SU-DHL-6 (cell line): ENCODE measurements around the gene TES.

ENCODE experiments used
- EZH2phosphoT487 ChIP-seq: fragments of 200-600 bp; sonication (generic), shearing (Covaris generic); conservative IDR thresholded peaks from 2 replicates; pipeline ENCODE4 v1.6.1; 2018; ENCODE audit warnings: mild to moderate bottlenecking, antibody characterized with exemption, low read length, moderate library complexity, mixed read lengths
- TF ChIP-seq, protein P1 (sequence below): fragments of 200-600 bp; sonication (generic); IDR thresholded peaks from one replicate; pipeline ENCODE4 v1.5.1; 2017; ENCODE audit warnings: antibody characterized with exemption, mild to moderate bottlenecking, low read length, moderate library complexity; ENCODE audit not compliant: insufficient read depth, poor library complexity, severe bottlenecking

DNA sequence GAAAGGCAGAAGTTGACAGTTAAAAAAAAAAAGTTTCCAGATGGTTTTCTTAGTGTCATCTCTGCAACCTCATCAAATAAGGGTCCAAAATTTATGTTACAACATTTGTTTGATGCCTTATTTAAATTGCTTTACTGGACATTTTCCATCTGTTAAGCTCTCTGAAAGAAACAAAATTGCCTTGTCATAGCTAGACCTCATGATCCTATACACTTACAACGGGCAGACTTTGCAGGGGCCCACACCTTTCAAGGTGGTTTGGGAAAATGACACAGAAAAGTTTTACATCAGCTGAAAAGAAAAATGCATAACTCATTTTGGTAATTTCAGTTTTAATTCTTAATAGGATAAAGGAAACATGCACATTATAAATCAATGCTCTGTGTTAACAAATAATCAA is 1.4 kb upstream of the TES start:
- TF ChIP-seq, protein P1, sequence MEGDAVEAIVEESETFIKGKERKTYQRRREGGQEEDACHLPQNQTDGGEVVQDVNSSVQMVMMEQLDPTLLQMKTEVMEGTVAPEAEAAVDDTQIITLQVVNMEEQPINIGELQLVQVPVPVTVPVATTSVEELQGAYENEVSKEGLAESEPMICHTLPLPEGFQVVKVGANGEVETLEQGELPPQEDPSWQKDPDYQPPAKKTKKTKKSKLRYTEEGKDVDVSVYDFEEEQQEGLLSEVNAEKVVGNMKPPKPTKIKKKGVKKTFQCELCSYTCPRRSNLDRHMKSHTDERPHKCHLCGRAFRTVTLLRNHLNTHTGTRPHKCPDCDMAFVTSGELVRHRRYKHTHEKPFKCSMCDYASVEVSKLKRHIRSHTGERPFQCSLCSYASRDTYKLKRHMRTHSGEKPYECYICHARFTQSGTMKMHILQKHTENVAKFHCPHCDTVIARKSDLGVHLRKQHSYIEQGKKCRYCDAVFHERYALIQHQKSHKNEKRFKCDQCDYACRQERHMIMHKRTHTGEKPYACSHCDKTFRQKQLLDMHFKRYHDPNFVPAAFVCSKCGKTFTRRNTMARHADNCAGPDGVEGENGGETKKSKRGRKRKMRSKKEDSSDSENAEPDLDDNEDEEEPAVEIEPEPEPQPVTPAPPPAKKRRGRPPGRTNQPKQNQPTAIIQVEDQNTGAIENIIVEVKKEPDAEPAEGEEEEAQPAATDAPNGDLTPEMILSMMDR = no peak
- no peak for TF ChIP-seq EZH2phosphoT487
